SK-MEL-5 (cell line): ENCODE data around the gene ITPR2. TPM values are rescaled to one million over a fixed set of nuclear protein-coding genes. Genes with fewer than 3 reads are reported as not detected.
"Not testable (repeated sequence)": the region's sequence is repeated elsewhere in the genome, so short reads cannot be mapped to it uniquely, and the experiment has no call there.

Source experiments
- DNase-seq: peaks from one replicate; pipeline ENCODE4 v3.0.0-alpha.2; 2016; ENCODE audit warnings: low read depth, low spot score
- in situ Hi-C: cut with HindIII; loops from 2 replicates; pipeline ENCODE4 v1.10.0; 2016; ENCODE audit warnings: low sequenced_read_pairs, high pct_unique_total_duplicates, low pct_unique_long_range_greater_than_20kb
- total RNA-seq: library from RNA; depleted of rRNA; stranded (reverse); fragments of >200 nt; shearing (Covaris generic); gene quantifications from 2 replicates; pipeline ENCODE4 v1.2.3, GENCODE V29; 2014

The ITPR2 gene
- total RNA-seq, 1 experiment from 2014 or later = 21.3 TPM

DNA sequence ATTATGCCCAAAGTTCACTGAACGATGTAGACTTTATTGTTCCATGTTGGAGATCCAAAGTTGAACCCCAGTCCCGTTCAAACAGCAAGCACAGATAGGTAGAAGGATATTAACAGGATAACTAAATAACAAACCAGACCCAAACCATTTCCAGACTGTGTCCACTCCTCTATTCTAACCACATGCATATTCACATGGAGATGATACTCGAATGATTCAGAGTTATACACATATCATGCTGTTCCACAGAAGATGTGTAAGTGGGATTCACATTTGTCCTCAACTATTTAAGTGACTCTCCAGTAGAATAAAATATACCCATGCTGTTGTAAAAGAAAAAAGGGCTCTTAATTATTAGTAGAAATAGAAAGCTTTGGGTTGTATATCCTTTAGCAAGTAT lies 185.9 kb downstream of the ITPR2 start:
- DNase-seq = no peak
- in situ Hi-C loops = no loop called here

DNA sequence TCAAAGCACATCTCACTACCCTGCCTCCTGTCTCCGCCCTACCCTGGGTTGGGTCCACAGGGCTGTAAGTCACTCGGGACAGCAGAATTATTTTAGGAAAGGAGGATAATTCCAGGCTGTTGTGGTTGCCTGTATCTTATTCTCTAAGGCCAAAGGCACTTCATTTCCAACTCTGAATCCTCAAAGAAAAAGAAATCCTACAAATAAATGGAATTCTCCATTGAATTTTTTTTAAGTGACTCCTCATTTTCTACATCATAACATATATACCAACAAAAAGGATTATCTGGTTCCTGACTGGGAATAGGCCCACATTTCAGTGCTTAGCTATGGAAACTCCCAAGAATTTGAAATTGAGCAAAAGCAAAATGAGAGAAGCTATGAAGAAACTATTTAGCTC lies 186.4 kb downstream of the ITPR2 start:
- in situ Hi-C loops = no loop called here
- DNase-seq = no peak

DNA sequence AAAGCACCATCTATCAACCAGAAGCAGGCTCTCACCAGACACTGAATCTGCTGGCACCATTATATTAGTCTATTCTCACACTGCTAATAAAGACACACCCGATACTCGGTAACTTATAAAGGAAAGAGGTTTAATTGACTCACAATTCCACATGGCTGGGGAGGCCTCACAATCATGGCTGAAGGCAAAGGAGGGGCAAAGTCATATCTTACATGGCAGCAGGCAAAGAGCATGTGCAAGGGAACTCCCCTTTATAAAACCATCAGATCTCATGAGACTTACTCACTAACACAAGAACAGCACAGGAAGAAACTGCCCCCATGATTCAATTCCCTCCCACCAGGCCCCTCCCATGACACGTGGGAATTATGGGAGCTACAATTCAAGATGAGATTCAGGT lies 188.6 kb downstream of the ITPR2 start:
- DNase-seq, in situ Hi-C loops: not testable (repeated sequence)

DNA sequence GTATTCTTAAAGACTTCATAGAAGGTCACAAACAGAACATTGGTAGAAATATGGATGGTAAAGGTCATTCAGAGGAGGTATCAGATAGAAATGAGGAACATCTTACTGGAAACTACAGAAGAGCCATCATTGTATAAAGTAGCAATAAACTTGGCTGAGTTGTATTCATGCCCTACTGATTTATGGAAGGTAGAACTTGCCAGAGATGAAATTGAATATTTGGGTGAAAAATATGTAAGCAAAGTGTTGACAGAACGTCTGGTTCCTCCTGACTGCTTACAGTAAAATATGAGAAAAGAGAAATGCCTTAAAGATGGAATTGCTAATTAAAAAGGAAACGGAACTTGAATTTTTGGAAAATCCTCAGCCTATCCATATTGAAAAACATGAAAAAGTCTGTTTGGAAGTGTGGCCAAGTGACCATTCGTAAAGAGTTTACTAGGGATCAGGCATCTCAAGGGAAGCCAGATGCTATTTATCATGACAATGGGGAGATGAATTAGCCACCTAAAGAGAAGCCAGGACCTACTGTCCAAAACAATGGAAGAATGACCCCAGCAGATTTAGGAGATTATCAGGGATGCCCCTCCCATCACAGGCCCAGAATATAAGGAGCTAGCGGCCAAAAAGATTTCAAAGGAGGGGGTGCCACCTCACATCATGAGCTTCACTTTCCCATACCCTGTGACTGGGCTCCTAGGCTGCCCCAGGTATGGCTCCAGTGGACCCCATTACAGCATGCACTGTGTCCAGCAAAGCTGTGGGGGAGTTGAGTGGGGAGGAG lies 189.3 kb downstream of the ITPR2 start:
- DNase-seq = no peak
- in situ Hi-C loops = no loop called here

DNA sequence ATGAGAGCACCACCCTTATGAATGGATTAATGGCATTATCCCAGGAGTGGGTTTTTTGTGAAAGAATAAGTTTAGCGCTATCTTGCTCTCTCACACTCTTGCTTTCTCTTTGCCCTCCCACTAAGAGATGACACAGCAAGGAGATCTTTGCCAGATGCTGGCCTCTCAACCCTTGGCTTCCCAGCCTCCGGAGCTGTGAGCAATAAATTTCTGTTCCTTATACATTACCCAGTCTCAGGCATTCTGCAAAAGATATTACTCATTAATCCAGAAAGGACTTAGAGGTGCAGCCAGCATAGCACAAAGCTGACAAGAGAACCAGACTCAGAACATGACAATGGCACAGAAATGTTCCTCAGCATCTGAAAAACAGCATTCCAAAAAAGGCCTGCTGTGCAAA lies 190.6 kb downstream of the ITPR2 start:
- DNase-seq = no peak
- in situ Hi-C loops = no loop called here

DNA sequence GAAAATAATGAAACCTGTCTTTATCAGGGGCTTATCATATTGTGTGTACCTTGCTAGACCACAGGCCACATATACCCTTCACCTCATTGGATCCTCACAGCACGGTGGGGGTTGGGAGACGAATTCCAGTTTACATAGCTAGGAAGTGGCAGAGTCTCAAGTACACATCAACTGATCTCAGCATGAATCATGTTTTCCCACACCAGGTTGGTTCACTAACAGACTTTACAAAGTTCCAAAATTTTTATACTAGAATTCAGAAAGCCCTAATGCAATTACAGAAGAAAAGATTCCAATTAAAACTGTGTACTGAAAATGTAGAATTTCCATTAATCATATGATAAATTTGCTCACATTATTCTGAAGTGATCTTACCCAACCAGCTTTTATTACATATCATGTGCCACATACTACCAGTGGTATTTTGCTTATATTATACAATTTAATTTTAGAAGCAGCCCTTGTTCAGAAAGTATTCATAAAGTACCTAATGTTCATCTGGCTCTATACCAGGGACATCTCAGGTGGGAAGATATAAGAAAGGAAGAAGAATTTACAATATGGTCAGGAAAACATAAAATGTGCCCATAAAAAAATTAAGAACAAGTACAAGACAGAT lies 196.2 kb downstream of the ITPR2 start:
- no peak for DNase-seq
- in situ Hi-C loops = no loop called here

DNA sequence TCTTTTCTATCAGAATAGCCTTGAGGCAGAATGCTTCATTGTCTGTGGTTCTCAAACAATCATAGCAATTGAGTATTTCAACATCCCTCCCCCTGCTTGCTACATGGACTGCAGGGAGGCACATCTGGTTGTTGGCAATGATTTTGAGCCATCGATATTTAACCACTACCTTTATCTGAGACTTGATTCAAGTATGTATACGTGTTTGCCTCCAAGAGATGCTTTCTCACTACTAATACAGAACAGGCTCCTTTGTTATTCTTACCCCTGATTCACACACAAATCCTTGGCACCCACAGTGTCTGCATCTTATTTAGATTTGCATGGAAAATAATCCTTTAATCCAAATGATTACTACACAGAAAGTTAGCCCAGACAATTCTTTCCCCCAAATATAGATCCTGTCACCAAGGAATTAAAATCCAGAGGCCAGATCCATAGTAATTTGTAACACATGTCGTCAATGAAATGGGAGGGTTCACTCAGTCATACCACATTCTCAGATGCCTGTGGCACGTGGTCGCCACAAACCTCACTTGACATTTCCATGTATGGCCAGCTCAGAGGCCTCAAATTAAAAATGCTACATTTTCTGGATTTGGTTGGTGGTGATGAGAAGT lies 199.3 kb downstream of the ITPR2 start:
- peak; percentile 23 for DNase-seq
- in situ Hi-C loops = no loop called here

DNA sequence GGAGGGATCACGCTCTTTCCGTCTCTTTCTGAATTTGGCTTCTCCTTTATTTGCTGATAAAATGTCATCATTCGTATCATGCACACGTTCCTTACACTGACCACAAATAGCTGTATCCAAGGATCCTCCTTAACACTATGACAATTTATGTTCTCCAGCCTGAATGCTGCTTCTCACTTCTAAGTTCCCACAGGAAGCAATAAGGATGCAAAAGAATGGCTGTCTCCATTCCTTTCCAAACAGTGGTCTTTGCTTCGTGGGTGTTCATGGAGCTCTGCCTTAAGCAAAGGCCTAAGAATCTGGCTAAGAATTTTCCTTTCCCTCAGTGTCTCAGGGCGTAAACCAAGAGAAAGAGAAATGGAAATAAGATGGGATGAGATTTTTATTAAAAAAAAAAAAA lies 200.2 kb downstream of the ITPR2 start:
- no peak for DNase-seq

DNA sequence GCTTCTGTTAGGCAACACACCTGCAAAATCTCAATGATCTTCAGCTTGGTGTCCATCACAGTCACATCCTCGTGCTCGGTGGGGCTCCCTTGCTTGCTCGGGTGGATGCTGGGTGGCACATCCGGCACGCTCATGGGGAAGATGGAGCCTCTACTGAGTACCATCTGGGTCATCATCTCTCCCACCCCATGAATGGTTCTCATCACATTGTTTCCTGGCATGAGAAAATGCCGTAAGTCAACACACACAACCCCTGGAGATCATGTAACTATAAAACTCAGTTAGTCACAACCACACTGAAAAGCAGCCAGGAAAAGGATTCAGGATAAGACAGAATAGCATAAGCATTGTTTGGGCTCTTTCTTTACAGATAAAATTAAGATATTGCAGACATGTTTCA lies 201.1 kb downstream of the ITPR2 start:
- in situ Hi-C loops = no loop called here
- no peak for DNase-seq

More for the DNA sequence above, 200.2 kb downstream of the ITPR2 start:
- in situ Hi-C loops = no loop called here

DNA sequence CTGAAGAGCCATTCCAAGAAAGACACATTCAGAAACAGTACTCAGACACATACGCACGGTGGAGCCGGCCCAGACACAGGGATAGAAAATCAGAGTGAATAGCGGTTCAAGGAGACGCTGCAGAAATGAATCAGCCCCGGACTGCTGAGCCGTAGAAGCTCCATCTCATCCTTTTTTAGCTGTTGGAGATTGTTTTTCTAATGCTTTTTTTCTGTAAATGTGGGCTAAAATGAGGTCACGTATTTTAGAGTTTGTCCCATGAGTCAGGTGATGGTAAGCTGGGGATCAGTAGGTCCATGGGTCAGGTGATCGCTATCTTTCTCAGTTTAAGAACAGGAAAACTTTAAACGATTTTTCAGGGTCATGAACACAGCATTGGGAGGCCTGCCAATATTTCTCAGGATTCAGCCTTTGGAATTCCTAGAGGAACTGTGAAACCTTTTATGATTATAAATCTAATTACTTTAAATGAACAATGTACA lies 202.4 kb downstream of the ITPR2 start:
- in situ Hi-C loops = no loop called here
- no peak for DNase-seq

DNA sequence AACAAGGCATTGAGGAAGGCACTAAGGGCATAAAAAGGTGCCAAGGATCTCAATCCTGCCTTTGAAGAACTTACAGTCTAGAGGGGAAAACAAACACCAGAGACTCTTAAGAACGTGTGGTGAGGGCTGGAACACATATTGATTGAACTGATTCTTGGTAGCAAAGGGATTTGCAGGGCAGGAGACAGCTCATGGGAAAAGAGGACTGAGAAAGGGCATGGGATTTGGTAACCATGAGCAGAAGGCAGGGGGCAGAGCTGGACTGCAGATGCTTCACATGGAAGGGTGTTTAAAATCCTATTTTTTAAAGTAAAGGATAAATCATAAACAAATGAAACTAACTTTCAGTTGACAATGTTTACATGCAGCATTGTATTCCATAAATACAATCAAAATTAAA lies 203.1 kb downstream of the ITPR2 start:
- DNase-seq = no peak
- in situ Hi-C loops = no loop called here

DNA sequence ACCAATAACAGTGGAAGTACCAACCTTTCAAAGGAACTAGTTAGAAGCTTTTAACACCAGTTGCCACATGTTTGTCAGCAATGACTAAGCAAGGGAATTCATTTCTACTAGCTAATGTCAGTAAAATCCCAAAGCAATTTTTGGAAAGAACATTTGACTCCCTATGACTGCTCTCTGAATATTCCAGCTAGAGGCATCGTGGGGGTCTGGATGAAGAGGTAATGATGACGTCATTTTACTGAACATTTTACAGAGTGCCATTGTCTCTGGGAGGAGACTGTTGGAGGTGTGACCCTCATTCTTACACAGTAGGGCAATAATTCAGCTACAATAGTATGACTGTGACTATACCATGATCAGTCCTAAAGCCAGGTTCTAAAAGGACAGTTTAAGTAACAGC lies 204.8 kb downstream of the ITPR2 start:
- in situ Hi-C loops = no loop called here
- no peak for DNase-seq

DNA sequence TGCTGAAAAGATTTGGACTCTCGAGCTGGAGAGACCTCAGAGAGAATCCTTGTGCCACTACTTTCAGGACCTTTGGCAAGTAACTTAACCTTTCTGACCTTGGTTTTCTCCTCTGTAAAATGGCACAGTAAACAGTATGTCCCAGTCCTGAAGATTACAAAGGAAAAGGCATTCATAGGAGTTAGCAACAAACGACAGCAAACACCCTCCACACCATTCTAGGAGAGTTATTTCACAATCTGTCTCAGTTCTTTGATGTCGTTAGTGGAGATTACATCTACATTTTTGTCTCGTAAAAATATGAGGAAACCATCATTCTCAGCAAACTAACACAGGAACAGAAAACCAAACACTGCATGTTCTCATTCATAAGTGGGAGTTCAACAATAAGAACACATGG lies 205.7 kb downstream of the ITPR2 start:
- in situ Hi-C loops = no loop called here
- no peak for DNase-seq

DNA sequence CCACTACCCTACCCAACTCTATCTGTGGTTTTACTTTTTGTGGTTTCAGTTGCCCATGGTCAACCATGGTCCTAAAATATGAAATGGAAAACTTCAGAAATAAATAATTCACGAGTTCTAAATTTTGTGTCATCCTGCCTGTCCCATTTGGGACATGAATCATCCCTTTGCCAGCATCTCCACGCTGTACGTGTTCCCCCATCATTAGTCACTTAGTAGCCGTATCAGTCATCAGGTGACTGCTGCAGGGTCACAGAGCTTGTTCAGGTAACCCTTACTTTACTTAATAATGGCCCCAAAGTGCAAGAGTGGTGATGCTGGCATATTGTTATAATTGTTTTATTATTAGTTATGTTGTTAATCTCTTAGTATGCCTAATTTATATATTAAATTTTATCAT lies 209.9 kb downstream of the ITPR2 start:
- in situ Hi-C loops = no loop called here
- DNase-seq = no peak

DNA sequence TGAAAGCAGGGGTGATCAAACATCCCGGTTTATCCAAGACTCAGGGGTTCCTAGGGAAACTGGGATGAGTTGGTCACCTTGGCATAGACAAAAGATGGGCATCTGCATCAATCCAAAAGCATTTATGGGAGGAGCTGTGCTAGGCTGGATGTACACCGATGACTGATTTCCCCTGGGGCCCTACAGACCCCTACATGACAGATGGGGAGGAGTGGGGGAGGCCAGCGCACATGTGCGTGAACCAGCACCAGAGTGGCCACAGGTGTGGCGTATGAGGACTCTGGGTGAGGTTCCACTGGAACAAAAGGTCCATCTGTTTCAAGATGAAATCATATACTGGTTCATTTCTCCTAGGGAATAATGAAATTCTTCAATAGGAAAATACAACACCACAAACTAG lies 210.4 kb downstream of the ITPR2 start:
- DNase-seq = no peak
- in situ Hi-C loops = no loop called here

DNA sequence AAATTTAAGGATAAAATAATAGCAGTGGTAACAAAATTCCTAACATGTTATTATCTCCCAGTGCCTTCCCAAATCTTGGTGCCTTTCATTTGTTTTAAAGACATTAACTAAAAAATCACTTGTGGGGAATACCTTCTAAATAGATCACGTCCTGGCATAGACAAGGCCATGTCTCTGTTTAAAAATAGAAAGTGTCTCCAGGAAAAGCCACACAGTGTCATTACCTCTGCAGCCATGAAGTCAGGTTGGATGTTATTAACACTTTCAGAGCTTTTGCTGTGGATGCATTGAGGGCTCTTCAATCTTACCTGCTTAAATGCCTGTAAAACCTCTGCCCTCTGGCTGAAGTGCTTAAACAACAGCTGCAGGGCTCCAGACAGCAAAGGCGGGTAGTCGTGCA lies 211.1 kb downstream of the ITPR2 start:
- in situ Hi-C loops = no loop called here
- no peak for DNase-seq

DNA sequence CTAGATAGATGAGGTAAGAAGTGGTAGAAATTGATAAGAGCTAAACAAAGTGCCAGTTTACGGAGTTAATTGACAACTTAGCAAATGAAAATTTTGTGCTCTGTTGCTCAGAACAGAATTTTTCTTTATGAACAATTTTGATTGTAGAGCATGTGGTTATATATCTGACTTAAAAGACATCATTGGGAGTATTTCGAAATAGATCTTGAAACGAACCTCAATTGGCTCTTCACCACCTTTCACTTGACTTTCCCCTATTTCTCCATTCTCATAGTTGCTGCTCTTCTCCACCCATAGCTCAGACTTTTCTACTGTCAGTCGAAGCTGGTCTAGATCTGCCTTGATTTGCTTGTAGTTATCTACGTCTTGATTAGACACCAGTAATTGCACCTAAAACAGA lies 212.1 kb downstream of the ITPR2 start:
- in situ Hi-C loops = no loop called here
- no peak for DNase-seq

DNA sequence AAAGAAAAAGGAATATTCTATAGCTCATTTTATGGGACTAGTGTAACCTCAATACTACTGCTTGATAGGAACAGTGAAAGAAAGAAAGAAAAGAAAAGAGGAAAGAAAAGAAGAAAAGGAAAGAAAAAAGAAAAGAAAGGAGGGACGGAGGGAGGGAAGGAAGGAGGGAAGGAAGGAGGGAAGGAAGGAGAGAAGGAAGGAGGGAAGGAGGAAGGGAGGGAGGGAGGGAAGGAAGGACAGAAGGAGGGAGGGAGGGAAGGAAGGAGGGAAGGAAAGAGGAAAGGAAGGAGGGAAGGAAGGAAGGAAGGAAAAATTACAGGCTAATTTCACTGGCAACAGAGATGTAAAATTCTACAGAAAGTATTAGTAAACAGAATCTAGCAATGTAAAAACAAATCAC lies 215.5 kb downstream of the ITPR2 start:
- no peak for DNase-seq
- in situ Hi-C loops = no loop called here
